Activated T-cell treated with anti-CD3 and anti-CD28 coated beads for 48 hours (primary cell): ENCODE results near the gene SFXN5.

Experiments
- DNase-seq: peaks from one replicate; pipeline ENCODE4 v3.0.0-alpha.2; 2020; ENCODE audit warnings: low read depth

Gene SFXN5

DNA sequence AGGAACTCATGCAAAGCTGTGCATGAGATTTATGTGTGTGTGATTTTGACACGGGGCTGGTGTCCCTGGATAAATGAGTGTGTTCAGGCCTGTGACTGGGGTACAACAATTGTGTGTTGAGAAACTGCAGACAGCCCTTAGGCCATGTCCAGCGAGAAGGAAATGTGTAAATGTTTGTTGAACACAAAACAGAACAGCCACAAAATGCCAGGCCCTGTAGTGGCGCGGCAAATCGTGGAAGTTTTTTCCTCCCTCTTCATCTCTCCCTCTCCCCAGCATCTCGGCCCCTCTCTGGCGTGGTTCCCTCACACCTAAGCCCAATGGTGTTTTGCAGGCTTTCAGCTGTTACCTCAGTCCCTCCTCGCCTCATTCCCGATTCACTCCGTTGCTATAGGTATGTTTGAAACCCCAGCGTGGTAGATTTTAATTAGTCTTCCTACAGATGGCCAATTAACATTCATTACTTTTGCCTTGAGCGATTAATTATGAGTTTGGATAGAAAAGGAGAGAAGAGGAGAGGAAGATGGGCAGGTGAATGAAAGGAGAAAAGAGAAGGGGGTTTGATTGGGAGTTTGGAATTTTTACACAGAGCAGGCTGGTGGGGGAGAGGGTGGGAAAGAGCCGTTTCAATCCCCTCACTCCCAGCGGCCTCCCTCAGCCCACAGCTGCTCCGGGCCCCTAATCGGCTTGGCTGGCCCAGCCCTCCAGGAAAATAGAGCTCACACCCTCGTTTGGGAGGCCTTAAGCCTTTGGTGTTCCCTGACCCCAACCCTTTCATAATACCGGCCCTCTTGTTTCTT is 173.5 kb downstream of the SFXN5 start:
- no peak for DNase-seq

GRCh38 chr2:72896446-72896845 is 175.1 kb downstream of the SFXN5 start:
- no peak for DNase-seq

DNA sequence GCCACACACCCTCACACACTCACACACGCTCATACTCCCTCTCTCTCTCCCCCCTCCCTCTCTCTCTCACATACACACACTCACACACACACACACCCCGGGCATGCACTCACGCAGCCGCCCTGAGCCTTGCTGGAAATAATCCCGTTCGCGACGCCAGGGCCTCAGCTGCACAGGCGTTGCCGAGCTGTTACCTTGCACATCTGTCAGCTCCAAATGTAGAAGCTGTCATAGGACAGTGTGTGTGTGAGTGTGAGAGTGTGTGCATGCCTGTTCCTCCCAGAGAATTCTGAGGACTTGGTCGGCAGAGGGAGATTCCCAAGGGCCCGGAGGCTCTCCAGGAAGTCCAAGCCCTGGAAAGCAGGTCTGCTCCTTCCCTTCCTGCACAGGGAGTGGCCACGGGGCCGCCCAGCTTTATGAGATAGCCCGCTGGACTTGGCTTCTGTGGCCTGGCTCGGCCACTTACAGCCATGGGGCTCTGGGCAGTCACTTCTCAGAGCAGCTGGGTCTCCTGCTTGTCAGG is 175.7 kb downstream of the SFXN5 start:
- no peak for DNase-seq

DNA sequence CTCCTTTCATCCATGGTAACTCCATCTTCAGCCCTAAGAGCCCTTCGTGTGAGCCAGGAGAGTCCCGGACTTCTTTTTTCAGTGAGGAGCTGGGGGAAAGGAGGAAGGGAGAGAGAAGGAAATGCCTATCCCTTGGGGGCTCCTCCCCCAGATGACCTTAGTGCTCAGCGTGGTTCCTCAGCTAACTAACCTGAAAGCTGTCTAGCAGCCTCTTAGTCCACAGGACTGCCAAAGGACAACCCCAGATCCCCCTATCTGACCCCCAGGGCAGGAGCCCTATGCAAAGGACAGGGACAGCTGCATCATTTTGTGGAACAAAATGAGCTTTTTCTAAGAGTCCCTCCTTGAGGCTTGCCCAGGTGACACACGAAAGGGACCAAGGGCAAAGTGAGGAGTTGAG is 176.4 kb downstream of the SFXN5 start:
- no peak for DNase-seq

GRCh38 chr2:72894514-72894913 is 177.0 kb downstream of the SFXN5 start:
- DNase-seq: no peak

- DNase-seq: peak; percentile 35
Measured at GRCh38 chr2:72893594-72894319, 177.8 kb downstream of the SFXN5 start.

GRCh38 chr2:72892506-72893173 is 178.9 kb downstream of the SFXN5 start:
- DNase-seq: peak; percentile 37
